Lower lobe of right lung (tissue), 2 donors: Measurements from ENCODE around the gene FXR2. TPM values are rescaled to one million over a fixed set of nuclear protein-coding genes. Genes with fewer than 3 reads are reported as not detected.
"Not testable (repeated sequence)": the region's sequence is repeated elsewhere in the genome, so short reads cannot be mapped to it uniquely, and the experiment has no call there.

Experiments
- ATAC-seq, 2 donors: fragments of 200-7000 bp; cut with Tn5 transposase; one replicate each; pipeline ENCODE4 v1.9.1; 2020 to 2022; ENCODE audit warnings: mild to moderate bottlenecking in 2 of 2, moderate library complexity in 2 of 2
- DNase-seq: peaks from one replicate; pipeline ENCODE4 v3.0.0-alpha.2; 2020
- H3K27ac ChIP-seq: fragments of 200-600 bp; one replicate; pipeline ENCODE4 v1.8.0; 2022
- H3K27me3 ChIP-seq: fragments of 200-600 bp; one replicate; pipeline ENCODE4 v1.8.0; 2022; ENCODE audit warnings: low read depth
- H3K36me3 ChIP-seq: fragments of 200-600 bp; one replicate; pipeline ENCODE4 v1.8.0; 2022; ENCODE audit warnings: mild to moderate bottlenecking
- H3K4me1 ChIP-seq: fragments of 200-600 bp; one replicate; pipeline ENCODE4 v1.8.0; 2022
- H3K4me3 ChIP-seq: fragments of 200-600 bp; one replicate; pipeline ENCODE4 v1.8.0; 2022; ENCODE audit warnings: mild to moderate bottlenecking
- H3K9me3 ChIP-seq: fragments of 200-600 bp; one replicate; pipeline ENCODE4 v1.8.0; 2022
- intact Hi-C: fragments of 100-400 bp; cut with DNase I; formaldehyde crosslinking; loops from one replicate; pipeline ENCODE4 v1.11.0; 2022
- total RNA-seq: library from RNA; stranded (reverse); fragmentation: NEBNext Ultra II Directional; extraction: Animal tissue kit (Norgen Biotek cat#: 25700); gene quantifications from one replicate; pipeline ENCODE4 v1.2.1, GENCODE V29; 2021
- TF ChIP-seq, protein P1 (sequence below): fragments of 200-600 bp; IDR thresholded peaks from one replicate; pipeline ENCODE4 v1.8.0; 2022; ENCODE audit warnings: antibody characterized with exemption, mild to moderate bottlenecking
- donor health status: DM: no; HTN: yes; CAD: no; lungs with severe emphysema.

FXR2 gene
- total RNA-seq, 1 donor from 2014 or later: 36.0 TPM

DNA sequence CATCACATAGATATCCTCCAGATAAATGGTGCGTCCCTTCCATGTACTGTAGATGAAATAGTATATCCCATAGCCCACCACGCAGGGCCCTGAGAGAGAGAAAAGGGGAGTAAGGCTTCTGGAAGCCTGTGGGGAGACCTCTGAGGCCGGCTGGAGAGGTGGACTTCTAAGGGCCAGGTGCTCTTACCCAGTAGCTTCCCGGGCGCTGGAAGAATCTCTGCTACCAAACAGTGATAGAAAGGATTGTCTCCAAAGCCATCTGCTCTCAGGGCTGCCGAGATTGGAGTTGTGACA is 12.2 kb upstream of the FXR2 start:
- H3K4me3 ChIP-seq: peak overlapping the region; percentile 78
- H3K36me3 ChIP-seq: peaks cover 12% of the 10 kb centered on the region
- TF ChIP-seq, protein P1, sequence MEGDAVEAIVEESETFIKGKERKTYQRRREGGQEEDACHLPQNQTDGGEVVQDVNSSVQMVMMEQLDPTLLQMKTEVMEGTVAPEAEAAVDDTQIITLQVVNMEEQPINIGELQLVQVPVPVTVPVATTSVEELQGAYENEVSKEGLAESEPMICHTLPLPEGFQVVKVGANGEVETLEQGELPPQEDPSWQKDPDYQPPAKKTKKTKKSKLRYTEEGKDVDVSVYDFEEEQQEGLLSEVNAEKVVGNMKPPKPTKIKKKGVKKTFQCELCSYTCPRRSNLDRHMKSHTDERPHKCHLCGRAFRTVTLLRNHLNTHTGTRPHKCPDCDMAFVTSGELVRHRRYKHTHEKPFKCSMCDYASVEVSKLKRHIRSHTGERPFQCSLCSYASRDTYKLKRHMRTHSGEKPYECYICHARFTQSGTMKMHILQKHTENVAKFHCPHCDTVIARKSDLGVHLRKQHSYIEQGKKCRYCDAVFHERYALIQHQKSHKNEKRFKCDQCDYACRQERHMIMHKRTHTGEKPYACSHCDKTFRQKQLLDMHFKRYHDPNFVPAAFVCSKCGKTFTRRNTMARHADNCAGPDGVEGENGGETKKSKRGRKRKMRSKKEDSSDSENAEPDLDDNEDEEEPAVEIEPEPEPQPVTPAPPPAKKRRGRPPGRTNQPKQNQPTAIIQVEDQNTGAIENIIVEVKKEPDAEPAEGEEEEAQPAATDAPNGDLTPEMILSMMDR: no peak
- DNase-seq (no peak), ATAC-seq (no peak)
- peak overlapping the region; percentile 93 for H3K27ac ChIP-seq
- H3K27me3 ChIP-seq: no peaks in the 10 kb centered on the region
- H3K4me1 ChIP-seq: peaks cover 17% of the 10 kb centered on the region
- no peaks in the 10 kb centered on the region for H3K9me3 ChIP-seq
- intact Hi-C loops: no loop called here

DNA sequence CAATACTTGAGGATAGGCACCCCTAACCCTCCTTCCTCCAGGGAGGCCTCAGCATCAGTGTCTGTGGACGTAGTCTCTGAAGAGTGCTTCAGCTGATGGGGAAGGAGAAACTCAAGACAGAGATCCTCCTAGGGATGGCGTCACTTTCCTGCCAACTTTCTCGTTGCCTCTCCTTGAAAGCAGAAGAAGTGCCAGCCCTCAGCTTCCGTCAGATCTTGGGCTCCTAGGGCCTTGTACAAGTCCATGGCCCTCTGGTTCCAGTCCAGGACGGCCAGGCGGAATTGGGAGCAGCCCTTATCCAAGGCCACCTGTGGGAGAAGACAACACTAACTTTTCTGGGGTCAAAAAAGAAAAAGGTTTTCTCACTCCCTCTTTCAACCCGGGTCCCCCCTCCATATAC is 11.6 kb upstream of the FXR2 start:
- intact Hi-C loops: no loop called here
- peak overlapping the region; percentile 93 for H3K27ac ChIP-seq
- DNase-seq: peak; percentile 66

DNA sequence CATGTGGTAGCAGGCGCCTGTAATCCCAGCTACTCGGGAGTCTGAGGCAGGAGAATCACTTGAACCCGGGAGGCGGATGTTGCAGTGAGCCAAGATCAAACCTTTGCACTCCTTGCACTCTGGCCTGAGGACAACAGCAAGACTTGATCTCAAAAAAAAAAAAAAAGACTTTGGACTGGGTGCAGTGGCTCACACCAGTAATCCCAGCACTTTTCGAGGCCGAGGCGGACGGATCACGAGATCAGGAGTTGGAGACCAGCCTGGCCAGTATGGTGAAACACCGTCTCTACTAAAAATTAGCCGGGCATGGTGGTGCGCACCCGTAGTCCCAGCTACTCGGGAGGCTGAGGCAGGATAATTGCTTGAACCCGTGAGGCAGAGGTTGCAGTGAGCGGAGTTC is 11.1 kb upstream of the FXR2 start:
- intact Hi-C loops: not testable (repeated sequence)

More for the DNA sequence above, 11.6 kb upstream of the FXR2 start:
- Histone ChIP-seq H3K27me3 (no peaks in the 10 kb centered on the region), H3K36me3 (peaks cover 12% of the 10 kb centered on the region), H3K9me3 (no peaks in the 10 kb centered on the region), H3K4me3 (peak overlapping the region; percentile 78), H3K4me1 (peaks cover 17% of the 10 kb centered on the region)
- ATAC-seq: peak; percentile 6 to 18
- TF ChIP-seq, protein P1: no peak

DNA sequence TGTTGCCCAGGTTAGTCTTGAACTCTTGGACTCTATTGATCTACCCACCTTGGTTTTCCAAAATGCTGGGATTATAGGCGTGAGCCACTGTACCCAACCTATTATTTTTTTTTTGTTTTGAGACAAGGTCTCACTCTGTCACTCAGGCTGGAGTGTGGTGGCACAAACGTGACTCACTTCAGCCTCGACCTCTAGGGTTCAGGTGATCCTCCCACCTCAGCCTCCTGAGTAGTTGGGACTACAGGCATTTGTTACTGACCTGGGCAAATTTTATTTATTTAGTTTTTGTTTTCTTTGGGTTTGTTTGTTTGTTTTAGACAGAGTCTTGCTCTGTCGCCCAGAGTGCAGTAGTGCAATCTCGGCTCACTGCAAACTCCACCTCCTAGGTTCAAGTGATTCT is 9.0 kb upstream of the FXR2 start:
- intact Hi-C loops: no loop called here
- H3K4me1 ChIP-seq: peaks cover 17% of the 10 kb centered on the region
- no peak overlapping the region for H3K27ac ChIP-seq
- H3K4me3 ChIP-seq: no peak overlapping the region
- ATAC-seq (no peak), DNase-seq (no peak)
- peaks cover 12% of the 10 kb centered on the region for H3K36me3 ChIP-seq
- H3K27me3 ChIP-seq: no peaks in the 10 kb centered on the region
- TF ChIP-seq, protein P1: no peak
- no peaks in the 10 kb centered on the region for H3K9me3 ChIP-seq

More for the DNA sequence above, 11.1 kb upstream of the FXR2 start:
- H3K9me3 ChIP-seq, ATAC-seq, H3K27me3 ChIP-seq, DNase-seq, H3K4me3 ChIP-seq, H3K27ac ChIP-seq: not testable (repeated sequence)
- H3K36me3 ChIP-seq: peaks cover 12% of the 10 kb centered on the region
- H3K4me1 ChIP-seq: peaks cover 17% of the 10 kb centered on the region

DNA sequence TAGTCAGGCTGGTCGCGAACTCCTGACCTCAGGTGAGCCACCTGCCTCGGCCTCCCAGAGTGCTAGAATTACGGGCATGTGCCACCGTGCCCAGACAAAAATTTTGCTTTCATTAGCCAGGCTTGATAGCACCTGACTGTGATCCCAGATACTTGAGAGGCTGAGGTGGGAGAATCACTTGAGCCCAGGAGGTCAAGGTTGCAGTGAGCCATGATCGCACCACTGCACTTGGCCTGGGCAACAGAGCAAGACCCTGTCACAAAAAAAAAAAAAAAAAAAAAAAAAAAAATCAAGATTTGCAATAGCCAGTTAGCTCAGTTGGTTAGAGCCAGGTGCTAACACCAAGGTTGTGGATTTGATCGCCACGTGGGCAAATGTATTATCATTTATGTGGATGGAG is 6.1 kb upstream of the FXR2 start:
- Histone ChIP-seq H3K27me3 (no peaks in the 10 kb centered on the region), H3K4me1 (no peaks in the 10 kb centered on the region), H3K4me3 (no peak overlapping the region), H3K9me3 (no peaks in the 10 kb centered on the region), H3K36me3 (peaks cover 5% of the 10 kb centered on the region), H3K27ac (no peak overlapping the region)
- TF ChIP-seq, protein P1: no peak
- intact Hi-C loops: no loop called here
- ATAC-seq (no peak), DNase-seq (no peak)

DNA sequence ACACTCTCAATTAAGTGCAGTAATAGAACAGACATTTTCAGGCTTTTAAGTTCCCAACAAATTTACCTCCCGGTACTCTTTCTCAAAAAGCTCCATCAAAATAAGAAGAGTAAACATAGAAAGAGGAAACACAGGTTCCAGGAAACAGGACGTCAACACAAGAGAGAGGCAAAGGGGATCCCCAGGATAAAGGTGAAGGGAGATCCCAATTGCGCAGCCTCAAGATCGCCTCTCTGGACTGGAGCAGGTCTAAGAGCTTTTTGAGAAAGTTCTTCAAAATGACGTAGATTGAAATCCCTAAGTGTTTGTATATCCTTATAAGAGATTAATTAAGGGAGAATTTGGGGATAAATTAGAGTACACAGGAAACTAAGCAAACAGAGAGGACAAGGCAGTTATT is 3.9 kb upstream of the FXR2 start:
- peaks cover 9% of the 10 kb centered on the region for H3K4me1 ChIP-seq
- no peaks in the 10 kb centered on the region for H3K27me3 ChIP-seq
- ATAC-seq (peak in 1 of 2 donors; percentile 50), DNase-seq (peak; percentile 55)
- peak overlapping the region; percentile 11 for H3K27ac ChIP-seq
- TF ChIP-seq, protein P1: no peak
- no peaks in the 10 kb centered on the region for H3K9me3 ChIP-seq
- intact Hi-C loops: no loop called here
- no peaks in the 10 kb centered on the region for H3K36me3 ChIP-seq
- no peak overlapping the region for H3K4me3 ChIP-seq
